ENCODE results near the gene TAF1A.

- TF ChIP-seq ZFX (IDR thresholded peaks at IDR 0.05) (no peak), EZH2 (IDR thresholded peaks at IDR 0.05) (no peak), POLR2A (IDR thresholded peaks at IDR 0.05; ENCODE audit: borderline replicate concordance, extremely low read depth, insufficient read depth, insufficient read length) (no peak), POLR2AphosphoS5 (IDR thresholded peaks at IDR 0.05; ENCODE audit: low read depth, low read length) (no peak)
Observed at GRCh38 chr1:222623458-222623857, 33.7 kb upstream of the TAF1A start.

All from HCT116 (cell line).